ENCODE data around the gene ICAM2. TPM values are rescaled to one million over a fixed set of nuclear protein-coding genes. Genes with fewer than 3 reads are reported as not detected.

The ICAM2 gene
- total and polyA plus RNA-seq, 4 donors: 9.6 to 17.5 (median 12.4) TPM

GRCh38 chr17:64057701-64058263 is 37.3 kb upstream of the ICAM2 start:
- peaks cover 25 to 68% (median 51%) of the 10 kb centered on the region in 4 donors for H3K36me3 ChIP-seq (ENCODE audit: control insufficient read depth in 4 of 4, insufficient read depth in 3 of 4, low read depth in 1 of 4, low read length in 3 of 4)
- H3K27ac ChIP-seq (ENCODE audit: low read depth in 1 of 2, low read length in 2 of 2): peak overlapping the region; percentile 25 to 33
- WGBS: 62% methylated on average over 9 of the region's 9 CpGs
- no peaks in the 10 kb centered on the region for H3K27me3 ChIP-seq (ENCODE audit: control insufficient read depth in 4 of 4, insufficient read depth in 4 of 4, low read length in 3 of 4)
- DNase-seq (ENCODE audit: low spot score): no peak
- no peaks in the 10 kb centered on the region for H3K9me3 ChIP-seq (ENCODE audit: control insufficient read depth in 4 of 4, low read length in 3 of 4)
- peaks cover 0 to 17% (median 12%) of the 10 kb centered on the region in 4 donors for H3K4me1 ChIP-seq (ENCODE audit: control insufficient read depth in 4 of 4, insufficient read depth in 4 of 4, low read length in 3 of 4)
- no peak overlapping the region for H3K4me3 ChIP-seq (ENCODE audit: low read depth in 1 of 3, low read length in 3 of 3)
- no peak overlapping the region for H3K9ac ChIP-seq (ENCODE audit: low read depth in 1 of 2, low read length in 2 of 2)
- TF ChIP-seq RAD21 (IDR thresholded peaks at IDR 0.05) (peak in 1 of 2 donors; percentile 24), RXRA (IDR thresholded peaks at IDR 0.05) (peak; percentile 22 to 37), HNF4A (conservative IDR thresholded peaks at IDR 0.05) (no peak)

- Histone ChIP-seq H3K4me3 (ENCODE audit: low read depth in 1 of 3, low read length in 3 of 3) (no peak overlapping the region), H3K27ac (ENCODE audit: low read depth in 1 of 2, low read length in 2 of 2) (peak overlapping the region; percentile 31 to 69), H3K36me3 (ENCODE audit: control insufficient read depth in 4 of 4, insufficient read depth in 3 of 4, low read depth in 1 of 4, low read length in 3 of 4) (peaks cover 28 to 75% (median 54%) of the 10 kb centered on the region in 4 donors), H3K27me3 (ENCODE audit: control insufficient read depth in 4 of 4, insufficient read depth in 4 of 4, low read length in 3 of 4) (no peaks in the 10 kb centered on the region), H3K4me1 (ENCODE audit: control insufficient read depth in 4 of 4, insufficient read depth in 4 of 4, low read length in 3 of 4) (peaks cover 0 to 17% (median 12%) of the 10 kb centered on the region in 4 donors), H3K9ac (ENCODE audit: low read depth in 1 of 2, low read length in 2 of 2) (no peak overlapping the region), H3K9me3 (ENCODE audit: control insufficient read depth in 4 of 4, low read length in 3 of 4) (no peaks in the 10 kb centered on the region)
- 69% methylated on average over 12 of the region's 12 CpGs for WGBS
- peak in 1 of 2 donors; percentile 13 for TF ChIP-seq RAD21 (IDR thresholded peaks at IDR 0.05)
- no peak for TF ChIP-seq HNF4A (conservative IDR thresholded peaks at IDR 0.05)
- no peak for DNase-seq (ENCODE audit: low spot score)
These were observed 36.0 kb upstream of the ICAM2 start for GRCh38 chr17:64056269-64057005.

GRCh38 chr17:64055183-64056142 is 35.0 kb upstream of the ICAM2 start:
- Histone ChIP-seq H3K9ac (ENCODE audit: low read depth in 1 of 2, low read length in 2 of 2) (no peak overlapping the region), H3K4me3 (ENCODE audit: low read depth in 1 of 3, low read length in 3 of 3) (no peak overlapping the region), H3K27me3 (ENCODE audit: control insufficient read depth in 4 of 4, insufficient read depth in 4 of 4, low read length in 3 of 4) (no peaks in the 10 kb centered on the region), H3K4me1 (ENCODE audit: control insufficient read depth in 4 of 4, insufficient read depth in 4 of 4, low read length in 3 of 4) (peaks cover 0 to 17% (median 12%) of the 10 kb centered on the region in 4 donors), H3K27ac (ENCODE audit: low read depth in 1 of 2, low read length in 2 of 2) (peak overlapping the region; percentile 31 to 69), H3K36me3 (ENCODE audit: control insufficient read depth in 4 of 4, insufficient read depth in 3 of 4, low read depth in 1 of 4, low read length in 3 of 4) (peaks cover 32 to 79% (median 56%) of the 10 kb centered on the region in 4 donors), H3K9me3 (ENCODE audit: control insufficient read depth in 4 of 4, low read length in 3 of 4) (no peaks in the 10 kb centered on the region)
- no peak for DNase-seq (ENCODE audit: low spot score)
- TF ChIP-seq ZBTB33 (IDR thresholded peaks at IDR 0.05) (no peak), TAF1 (conservative IDR thresholded peaks at IDR 0.05) (no peak), RAD21 (IDR thresholded peaks at IDR 0.05) (no peak)
- 96% methylated on average over 22 of the region's 22 CpGs for WGBS

GRCh38 chr17:64054304-64054703 is 33.9 kb upstream of the ICAM2 start:
- Histone ChIP-seq H3K36me3 (ENCODE audit: control insufficient read depth in 4 of 4, insufficient read depth in 3 of 4, low read depth in 1 of 4, low read length in 3 of 4) (peaks cover 42 to 81% (median 63%) of the 10 kb centered on the region in 4 donors), H3K27ac (ENCODE audit: low read depth in 1 of 2, low read length in 2 of 2) (no peak overlapping the region), H3K4me3 (ENCODE audit: low read depth in 1 of 3, low read length in 3 of 3) (no peak overlapping the region), H3K4me1 (ENCODE audit: control insufficient read depth in 4 of 4, insufficient read depth in 4 of 4, low read length in 3 of 4) (peaks cover 0 to 16% (median 12%) of the 10 kb centered on the region in 4 donors), H3K9me3 (ENCODE audit: control insufficient read depth in 4 of 4, low read length in 3 of 4) (no peaks in the 10 kb centered on the region), H3K9ac (ENCODE audit: low read depth in 1 of 2, low read length in 2 of 2) (no peak overlapping the region), H3K27me3 (ENCODE audit: control insufficient read depth in 4 of 4, insufficient read depth in 4 of 4, low read length in 3 of 4) (no peaks in the 10 kb centered on the region)
- no peak for TF ChIP-seq SP1 (IDR thresholded peaks at IDR 0.05)
- no peak for TF ChIP-seq RXRA (IDR thresholded peaks at IDR 0.05)
- TF ChIP-seq GABPA (IDR thresholded peaks at IDR 0.05 in 1 of 2, conservative IDR thresholded peaks at IDR 0.05 in 1 of 2): no peak
- no peak for TF ChIP-seq RAD21 (IDR thresholded peaks at IDR 0.05)
- TF ChIP-seq FOXA1 (IDR thresholded peaks at IDR 0.05): no peak
- TF ChIP-seq FOXA2 (IDR thresholded peaks at IDR 0.05): no peak
- TF ChIP-seq HNF4G (IDR thresholded peaks at IDR 0.05): no peak
- no peak for TF ChIP-seq NR2F2 (IDR thresholded peaks at IDR 0.05)
- DNase-seq (ENCODE audit: low spot score): no peak
- WGBS: 97% methylated on average over 21 of the region's 21 CpGs

Data from liver (tissue), 9 donors.